Osteoblast (primary cell): ENCODE data around the gene LRP1. TPM values are rescaled to one million over a fixed set of nuclear protein-coding genes. Genes with fewer than 3 reads are reported as not detected.

ENCODE experiments used
- DNase-seq: peaks from one replicate; pipeline ENCODE4 v3.0.0; 2011; ENCODE audit warnings: low spot score, mixed read lengths; ENCODE audit not compliant: insufficient read length; ENCODE audit errors: missing footprints
- H2AFZ ChIP-seq: 2 replicates; pipeline ENCODE4 v1.6.0; 2011; ENCODE audit warnings: mild to moderate bottlenecking, low read length
- H3K27ac ChIP-seq: 2 replicates; pipeline ENCODE4 v1.5.1; 2011; ENCODE audit warnings: mild to moderate bottlenecking, low read depth, low read length, moderate library complexity
- H3K27me3 ChIP-seq: 2 replicates; pipeline ENCODE4 v1.6.0; 2012; ENCODE audit warnings: mild to moderate bottlenecking, control low read depth, inconsistent platforms, low read length, moderate library complexity; ENCODE audit not compliant: insufficient read depth
- H3K36me3 ChIP-seq: 2 replicates; pipeline ENCODE4 v1.5.1; 2011; ENCODE audit warnings: mild to moderate bottlenecking, low read length, control low read depth, moderate library complexity; ENCODE audit not compliant: insufficient read depth
- H3K4me1 ChIP-seq: 2 replicates; pipeline ENCODE4 v1.5.1; 2011; ENCODE audit warnings: mild to moderate bottlenecking, low read length, control low read depth, moderate library complexity; ENCODE audit not compliant: insufficient read depth
- H3K4me2 ChIP-seq: 2 replicates; pipeline ENCODE4 v1.6.0; 2011; ENCODE audit warnings: mild to moderate bottlenecking, low read length; ENCODE audit not compliant: insufficient read depth
- H3K4me3 ChIP-seq: fragments of 200-600 bp; sonication (generic); 3 replicates; pipeline ENCODE4 v1.5.1; 2012; ENCODE audit warnings: mild to moderate bottlenecking, low read length, inconsistent platforms; ENCODE audit not compliant: insufficient read depth
- H3K79me2 ChIP-seq: 2 replicates; pipeline ENCODE4 v1.6.0; 2012; ENCODE audit warnings: mild to moderate bottlenecking, low read length, control low read depth, inconsistent platforms; ENCODE audit not compliant: insufficient read depth
- H3K9me3 ChIP-seq: 2 replicates; pipeline ENCODE4 v1.5.1; 2011; ENCODE audit warnings: low read depth, low read length, control low read depth
- H4K20me1 ChIP-seq: 2 replicates; pipeline ENCODE4 v1.6.0; 2012; ENCODE audit warnings: mild to moderate bottlenecking, low read length, control low read depth; ENCODE audit not compliant: insufficient read depth
- CTCF ChIP-seq: IDR thresholded peaks from 2 replicates; pipeline ENCODE4 v1.5.1; 2011; ENCODE audit warnings: mild to moderate bottlenecking, low read depth, low read length, moderate library complexity; ENCODE audit errors: extremely low read depth
- total RNA-seq: library from RNA; depleted of rRNA; stranded (reverse); fragments of >200 nt; gene quantifications from 2 replicates; pipeline ENCODE4 v1.2.3, GENCODE V29; 2012

Gene LRP1
- total RNA-seq, 1 donor = 744 TPM

GRCh38 chr12:57242329-57242690 is 114.0 kb downstream of the LRP1 start:
- Histone ChIP-seq H3K36me3 (no peaks in the 10 kb centered on the region), H3K27me3 (peaks cover 37% of the 10 kb centered on the region), H3K79me2 (no peaks in the 10 kb centered on the region), H3K27ac (no peak overlapping the region), H3K4me3 (no peak overlapping the region), H2AFZ (no peak overlapping the region), H3K4me1 (peaks cover 31% of the 10 kb centered on the region), H4K20me1 (peaks cover 4% of the 10 kb centered on the region), H3K4me2 (peak overlapping the region; percentile 79), H3K9me3 (no peaks in the 10 kb centered on the region)
- TF ChIP-seq CTCF = no peak
- peak; percentile 71 for DNase-seq

- Histone ChIP-seq H3K27me3 (peaks cover 34% of the 10 kb centered on the region), H3K27ac (no peak overlapping the region), H3K36me3 (no peaks in the 10 kb centered on the region), H3K9me3 (no peaks in the 10 kb centered on the region), H3K4me2 (peak overlapping the region; percentile 79), H3K4me3 (peak overlapping the region; percentile 68), H2AFZ (no peak overlapping the region), H3K79me2 (no peaks in the 10 kb centered on the region), H3K4me1 (peaks cover 31% of the 10 kb centered on the region), H4K20me1 (peaks cover 4% of the 10 kb centered on the region)
- TF ChIP-seq CTCF = peak; percentile 51
- peak; percentile 90 for DNase-seq
These were observed 114.6 kb downstream of the LRP1 start for GRCh38 chr12:57242691-57243454.

GRCh38 chr12:57243521-57244311 is 115.4 kb downstream of the LRP1 start:
- no peak overlapping the region for H3K27ac ChIP-seq
- peak; percentile 83 for TF ChIP-seq CTCF
- no peaks in the 10 kb centered on the region for H3K79me2 ChIP-seq
- H3K27me3 ChIP-seq = peaks cover 29% of the 10 kb centered on the region
- no peaks in the 10 kb centered on the region for H3K36me3 ChIP-seq
- peaks cover 26% of the 10 kb centered on the region for H3K4me1 ChIP-seq
- peak overlapping the region; percentile 68 for H3K4me3 ChIP-seq
- no peaks in the 10 kb centered on the region for H3K9me3 ChIP-seq
- H3K4me2 ChIP-seq = peak overlapping the region; percentile 79
- DNase-seq = peak; percentile 98
- no peak overlapping the region for H2AFZ ChIP-seq
- peaks cover 4% of the 10 kb centered on the region for H4K20me1 ChIP-seq

GRCh38 chr12:57244312-57244696 is 116.0 kb downstream of the LRP1 start:
- Histone ChIP-seq H3K4me2 (no peak overlapping the region), H3K4me3 (no peak overlapping the region), H2AFZ (no peak overlapping the region), H4K20me1 (peaks cover 4% of the 10 kb centered on the region), H3K36me3 (no peaks in the 10 kb centered on the region), H3K79me2 (no peaks in the 10 kb centered on the region), H3K9me3 (no peaks in the 10 kb centered on the region), H3K27me3 (peaks cover 27% of the 10 kb centered on the region), H3K4me1 (peaks cover 23% of the 10 kb centered on the region), H3K27ac (no peak overlapping the region)
- no peak for DNase-seq
- no peak for TF ChIP-seq CTCF
